Measurements from ENCODE around the gene EFTUD2.
A peak's percentile ranks its signal among the peaks of the same experiment; 100 is the strongest.
"Not testable (repeated sequence)": the region's sequence is repeated elsewhere in the genome, so short reads cannot be mapped to it uniquely, and the experiment has no call there.

EFTUD2 gene

DNA sequence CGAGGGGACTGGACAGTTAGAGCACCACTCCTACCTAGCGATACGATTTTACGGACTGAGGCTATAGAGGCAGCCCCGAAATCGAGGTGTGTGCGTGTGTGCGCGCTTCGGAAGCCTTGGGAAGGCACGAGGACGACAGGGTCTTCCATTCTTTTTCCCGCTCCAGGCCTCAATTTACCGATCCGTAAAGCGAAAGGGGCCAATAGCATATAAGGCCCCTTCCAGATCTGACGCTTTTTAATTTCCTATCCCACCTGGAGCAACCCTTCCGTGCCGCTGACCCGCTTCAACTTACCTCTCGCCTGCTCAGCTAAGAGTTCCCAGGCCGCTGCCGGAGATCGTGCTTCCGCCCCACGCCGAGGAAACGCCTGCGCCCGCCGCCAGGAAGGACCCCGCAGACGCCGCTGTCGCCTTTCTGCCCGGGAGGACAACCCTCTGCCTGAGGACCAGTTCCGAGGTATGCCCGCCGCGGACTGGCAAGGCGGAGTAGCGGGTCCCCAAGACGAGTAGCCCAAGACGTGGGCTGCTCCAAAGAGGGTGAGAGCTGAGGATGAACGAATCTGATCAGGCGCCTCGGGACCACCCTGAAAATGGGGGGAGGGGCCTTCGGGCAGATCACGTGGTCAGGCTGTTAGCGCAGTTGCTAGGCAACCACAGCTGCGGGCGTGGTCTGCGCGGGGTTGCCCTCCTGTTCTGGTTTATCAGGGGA, at the start of gene EFTUD2:
EFTUD2 (minus strand) TSS at position 372 of the 709 bp plus-strand sequence. CDS start 4,924 bp downstream, outside the sequence.
- H3K4me3 ChIP-seq (ENCODE audit: low read depth, low read length): peak within 1 kb of the TSS; percentile 99

DNA sequence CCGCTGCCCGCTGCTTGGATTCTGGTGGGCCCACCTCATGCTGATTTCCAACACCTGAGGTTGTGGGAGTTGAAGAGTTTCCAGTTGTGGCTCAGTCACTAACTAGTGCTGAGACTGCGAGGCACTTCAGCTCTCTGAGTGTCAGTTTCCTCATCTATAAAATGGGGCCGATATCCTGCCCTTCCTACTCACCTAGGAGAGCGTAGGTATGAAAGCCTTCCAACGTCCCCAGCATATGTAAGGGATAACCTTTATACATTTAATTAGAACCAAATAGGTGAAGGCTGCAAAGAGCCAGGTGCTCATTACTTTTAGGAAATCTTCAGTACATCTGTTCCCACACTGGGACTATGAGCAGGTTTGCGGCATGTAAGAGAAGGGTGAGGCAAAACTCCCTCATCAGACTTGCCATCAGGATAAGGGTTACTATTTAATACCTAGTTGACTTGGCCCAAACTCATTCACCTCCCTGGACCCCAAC, 49.1 kb upstream of the EFTUD2 start:
- peak overlapping the region; percentile 95 for H3K4me3 ChIP-seq (ENCODE audit: low read depth, low read length)

DNA sequence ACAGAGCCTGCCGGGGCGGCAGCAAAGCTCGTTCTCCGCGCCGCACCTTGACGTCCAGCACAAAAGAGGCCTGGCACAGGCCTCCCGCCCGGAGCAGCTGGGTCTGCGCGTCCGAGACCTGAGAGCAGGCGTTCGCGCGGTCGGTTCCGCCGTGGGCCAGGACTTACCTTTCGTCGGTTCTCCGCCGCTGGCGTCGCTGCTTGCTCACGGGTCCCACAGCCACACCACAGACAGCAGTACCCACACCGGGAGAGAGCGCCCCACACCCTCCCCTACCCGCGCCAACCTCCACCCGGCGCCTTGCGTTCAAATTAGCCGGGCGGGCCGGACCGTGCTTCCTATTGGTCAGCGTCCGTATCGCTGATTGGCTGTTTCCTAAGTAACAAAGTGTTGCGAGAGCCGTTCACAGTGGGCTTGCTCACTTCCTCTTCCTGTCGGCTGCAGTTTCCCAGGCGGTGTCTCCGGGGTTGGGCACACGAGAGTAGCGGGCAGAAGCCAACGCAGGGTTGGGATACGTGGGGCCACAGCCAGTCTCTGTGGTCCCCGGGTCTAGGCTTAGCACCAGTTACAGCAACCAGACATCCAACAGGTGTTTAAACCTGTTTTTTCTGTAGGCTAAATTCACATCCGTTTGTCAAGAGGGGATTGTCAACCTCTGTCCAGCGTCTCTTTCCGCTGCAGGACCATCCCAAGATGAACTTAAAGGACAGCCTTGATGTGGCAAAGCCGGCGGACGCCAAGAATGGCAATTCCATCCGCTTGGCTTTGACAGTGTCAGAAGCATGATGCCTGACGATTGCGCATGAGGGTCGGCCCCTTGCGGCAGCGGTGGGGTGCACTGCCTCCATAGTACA, 48.4 kb upstream of the EFTUD2 start, which contains the start of gene KIF18B:
KIF18B (minus strand) TSS at position 313 of the 854 bp plus-strand sequence. CDS start 11,429 bp downstream, outside the sequence.
- peak within 1 kb of the TSS; percentile 95 for H3K4me3 ChIP-seq (ENCODE audit: low read depth, low read length)

DNA sequence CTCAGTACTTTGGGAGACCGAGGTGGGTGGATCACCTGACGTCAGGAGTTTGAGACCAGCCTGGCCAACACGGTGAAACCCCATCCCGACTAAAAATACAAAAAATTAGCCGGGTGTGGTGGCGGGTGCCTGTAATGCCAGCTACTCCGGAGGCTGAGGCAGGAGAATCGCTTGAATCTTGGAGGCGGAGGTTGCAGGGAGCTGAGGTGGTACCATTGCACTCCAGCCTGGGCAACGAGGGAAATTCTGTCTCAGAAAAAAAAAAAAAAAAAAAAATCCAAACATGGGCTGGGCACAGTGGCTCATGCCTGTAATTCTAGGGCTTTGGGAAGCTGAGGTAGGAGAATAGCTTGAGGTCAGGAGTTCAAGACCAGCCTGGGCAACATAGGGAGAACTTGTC, 46.4 kb upstream of the EFTUD2 start:
- not testable (repeated sequence) for H3K4me3 ChIP-seq (ENCODE audit: low read depth, low read length)

DNA sequence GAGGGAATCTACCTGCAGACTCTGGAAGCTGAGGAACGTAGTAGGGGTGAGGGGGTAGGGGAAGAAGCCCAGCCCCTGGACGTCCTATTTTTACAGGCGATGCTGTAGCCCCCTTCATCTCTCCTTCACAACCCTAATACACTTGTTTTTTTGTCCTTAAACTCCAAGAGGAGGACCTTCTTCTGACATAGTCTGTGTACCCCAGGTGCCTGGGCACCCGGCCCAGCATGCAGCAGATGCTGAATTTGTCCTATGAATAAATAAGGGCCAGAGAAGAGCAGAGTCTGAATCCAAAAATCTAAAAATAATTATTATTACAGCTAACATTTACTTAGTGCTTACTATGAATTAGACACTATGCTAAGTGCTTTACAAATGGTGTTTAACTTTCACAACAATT, 43.2 kb upstream of the EFTUD2 start:
- H3K4me3 ChIP-seq (ENCODE audit: low read depth, low read length): no peak overlapping the region

DNA sequence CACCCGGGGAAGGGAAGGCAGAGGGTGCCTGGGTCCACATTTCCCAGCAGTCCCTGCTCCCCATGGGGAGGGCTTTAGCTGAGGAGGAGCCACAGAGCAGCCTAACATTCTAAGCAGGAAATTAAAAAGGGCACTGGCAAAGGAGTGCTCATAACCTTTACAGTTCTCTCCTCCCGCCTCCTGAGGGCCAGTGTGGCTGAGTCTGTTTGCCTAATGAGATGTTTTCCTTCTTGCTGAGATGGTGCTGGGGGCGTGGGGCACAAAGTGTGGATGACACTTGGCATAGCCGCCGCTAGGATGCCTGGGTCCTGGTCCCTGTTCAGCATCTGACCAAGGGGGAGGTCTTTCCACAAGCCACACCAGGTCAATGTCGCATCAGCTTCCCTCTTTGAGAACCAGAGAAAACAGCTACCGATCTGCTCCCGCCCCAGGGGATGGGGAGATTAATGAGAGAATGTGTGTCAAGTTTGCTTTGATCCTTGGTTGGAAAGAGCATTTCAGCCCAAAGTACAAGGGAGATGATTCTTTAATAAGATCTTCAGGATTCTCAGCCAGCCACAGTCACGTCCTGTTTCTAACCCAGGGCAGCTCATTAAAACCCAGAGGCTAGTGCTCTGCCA, 42.6 kb upstream of the EFTUD2 start:
- H3K4me3 ChIP-seq (ENCODE audit: low read depth, low read length): no peak overlapping the region

DNA sequence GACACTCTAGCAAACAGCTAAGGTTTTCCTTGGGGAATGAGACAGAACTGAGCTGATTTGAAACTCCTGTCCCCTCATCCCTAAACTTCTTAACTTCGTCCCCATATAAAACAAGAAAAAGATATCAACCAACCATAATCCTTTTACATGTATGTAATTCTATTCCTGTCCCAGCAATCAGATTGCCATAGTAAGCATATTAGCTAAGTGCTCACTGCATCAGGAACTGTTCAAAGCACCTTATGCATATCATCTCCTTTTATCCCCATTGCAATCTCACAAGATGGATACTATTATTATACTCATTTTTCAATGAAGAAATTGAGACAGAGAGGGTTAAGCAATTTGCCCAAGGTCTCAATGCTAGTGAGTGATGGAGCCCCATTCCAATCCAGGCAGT, 41.5 kb upstream of the EFTUD2 start:
- H3K4me3 ChIP-seq (ENCODE audit: low read depth, low read length): no peak overlapping the region

DNA sequence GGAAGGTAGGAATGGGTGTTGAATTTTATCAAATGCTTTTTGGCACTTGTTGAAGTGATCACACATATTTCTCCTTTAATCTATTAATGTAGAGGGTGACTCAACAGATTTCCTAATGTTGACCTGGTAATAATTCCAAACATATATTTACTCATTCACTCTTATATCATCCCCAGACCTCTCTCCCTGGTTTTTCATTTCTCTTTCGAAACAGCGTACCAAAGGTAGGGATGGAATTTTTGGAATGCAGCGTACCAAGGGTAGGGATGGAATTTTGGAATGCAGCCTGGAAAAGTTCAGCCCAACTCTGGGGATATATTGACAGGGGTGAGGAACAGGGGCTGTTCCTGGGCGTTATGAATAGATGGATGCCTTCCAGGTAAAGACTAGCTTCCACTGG, 41.1 kb upstream of the EFTUD2 start:
- no peak overlapping the region for H3K4me3 ChIP-seq (ENCODE audit: low read depth, low read length)

DNA sequence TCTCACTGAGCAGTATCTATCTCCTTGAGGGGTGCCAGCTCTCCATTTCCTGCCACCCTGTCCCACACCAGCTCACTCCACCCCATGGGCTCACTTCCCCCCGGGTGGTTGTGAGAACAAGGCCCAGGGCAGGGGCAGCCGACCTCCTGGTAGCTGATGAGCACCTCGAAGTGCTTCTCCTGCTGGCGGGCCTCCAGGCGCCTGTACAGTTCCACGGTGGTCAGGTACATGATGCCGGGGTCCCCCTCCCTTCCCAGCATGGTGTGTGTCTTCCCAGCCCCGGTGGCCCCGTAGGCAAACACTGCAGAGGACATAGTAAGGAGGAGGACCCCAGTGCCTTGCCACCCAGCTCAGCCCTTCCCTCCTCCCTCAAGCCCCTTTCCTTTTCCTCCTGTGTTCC, 35.9 kb upstream of the EFTUD2 start:
- no peak overlapping the region for H3K4me3 ChIP-seq (ENCODE audit: low read depth, low read length)

DNA sequence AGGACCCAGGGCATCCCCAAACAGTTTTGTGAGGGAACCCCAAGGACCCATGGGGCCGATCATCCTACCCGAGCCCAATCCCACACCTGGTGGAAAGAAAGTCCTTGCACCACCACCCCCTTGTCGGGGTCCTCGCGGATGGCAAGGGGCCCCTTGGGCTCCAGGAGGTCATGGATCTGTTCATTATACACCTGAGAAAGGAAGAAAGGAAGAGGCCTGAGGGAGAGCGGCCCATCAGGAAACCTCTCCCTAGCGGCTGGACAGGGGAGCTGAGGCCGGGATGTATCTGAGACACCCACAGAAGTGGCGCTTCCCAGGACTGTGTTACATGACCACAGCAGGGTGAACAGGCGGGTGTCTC, 35.5 kb upstream of the EFTUD2 start:
- H3K4me3 ChIP-seq (ENCODE audit: low read depth, low read length): no peak overlapping the region

DNA sequence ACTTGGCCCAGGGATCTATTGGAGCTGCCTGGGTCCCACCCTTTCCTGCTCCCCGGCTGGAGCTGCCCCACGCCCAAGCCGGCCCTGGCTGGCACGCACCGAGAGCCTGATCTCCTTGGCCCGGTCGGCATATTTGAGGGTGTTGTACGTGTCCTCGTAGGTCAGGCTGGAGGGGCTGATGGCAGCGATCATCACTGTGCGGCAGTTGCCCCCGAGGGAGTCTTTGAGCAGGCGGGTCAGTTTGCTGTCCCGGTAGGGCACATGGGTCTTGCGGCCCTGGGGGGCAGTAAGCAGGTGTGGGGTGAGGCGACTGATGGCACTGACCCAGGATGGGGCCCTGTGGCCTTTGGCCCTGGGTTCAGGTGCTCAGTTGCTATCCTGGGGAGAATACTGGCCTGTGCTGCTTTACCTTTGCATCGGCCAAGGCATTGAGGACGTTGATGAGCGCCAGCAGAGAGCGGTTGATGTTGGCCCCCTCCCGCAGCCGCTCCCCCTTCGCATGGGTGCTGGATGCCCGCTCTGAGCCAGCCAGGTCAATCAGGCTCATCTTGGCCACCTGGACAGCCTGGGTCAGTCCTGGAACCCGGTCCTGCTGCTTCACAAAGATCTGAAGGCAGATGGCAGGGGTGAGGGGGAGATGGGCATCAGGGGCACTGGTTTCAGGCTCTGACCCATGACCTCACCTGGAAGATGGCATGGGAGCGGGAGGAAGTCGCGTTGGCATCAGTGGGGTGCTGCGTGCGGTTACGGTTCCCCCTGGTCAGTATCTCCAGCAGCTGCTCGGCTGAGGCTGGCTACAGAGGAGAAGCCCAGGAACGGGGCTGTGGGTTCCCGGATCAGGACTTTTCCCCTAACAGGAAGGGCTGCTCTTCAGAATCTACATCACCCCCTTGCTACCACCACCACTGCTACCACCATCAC, 34.8 kb upstream of the EFTUD2 start:
- no peak overlapping the region for H3K4me3 ChIP-seq (ENCODE audit: low read depth, low read length)

DNA sequence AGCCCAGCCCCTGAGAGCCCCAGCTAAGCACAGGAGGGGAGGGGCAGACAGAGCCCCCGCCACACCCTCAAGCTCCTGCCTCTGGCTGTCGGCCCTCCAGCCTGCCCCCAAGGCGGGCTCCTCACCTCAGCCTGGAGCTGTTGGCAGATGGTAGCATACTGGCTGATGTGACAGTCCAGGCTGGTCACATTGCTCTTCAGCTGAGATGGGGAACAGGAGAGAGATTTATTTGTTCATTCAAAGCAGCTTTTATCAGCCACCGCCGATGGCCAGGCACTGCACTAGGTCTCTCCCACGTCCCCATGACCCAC, 33.5 kb upstream of the EFTUD2 start:
- H3K4me3 ChIP-seq (ENCODE audit: low read depth, low read length): no peak overlapping the region

DNA sequence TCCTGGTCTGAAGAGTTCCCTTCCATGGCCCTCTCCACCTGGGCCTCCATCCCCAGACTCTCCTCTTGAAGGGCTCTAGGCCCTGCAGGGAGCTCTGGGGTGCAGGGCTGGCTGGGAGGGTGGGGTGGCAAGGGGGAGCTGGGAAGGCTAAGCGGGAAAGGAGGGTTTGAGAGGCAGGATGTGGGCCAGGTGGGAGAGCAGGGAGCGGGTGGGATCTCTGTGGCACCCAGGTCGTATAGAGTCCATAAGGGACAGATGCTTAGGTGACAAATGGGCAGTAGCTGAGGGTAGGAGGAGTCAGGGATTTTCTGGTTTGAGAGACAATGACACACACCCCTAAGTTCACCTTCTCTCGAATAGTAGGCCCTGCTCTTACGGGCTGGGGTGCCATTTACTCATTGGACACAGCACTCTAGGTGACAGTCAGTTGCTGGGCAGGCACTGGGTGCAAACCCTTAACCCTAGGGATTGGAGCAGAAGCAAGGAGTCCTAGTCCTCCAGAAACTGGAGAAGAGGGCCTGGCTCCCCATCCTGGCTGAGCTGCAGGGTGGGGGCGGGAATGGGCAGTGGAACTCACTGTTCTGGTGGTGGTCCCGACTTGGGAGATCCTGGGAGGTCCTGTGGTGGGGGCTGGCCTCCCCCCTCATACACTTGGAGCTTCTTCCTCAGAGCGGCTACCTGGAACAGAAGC, 33.0 kb upstream of the EFTUD2 start:
- no peak overlapping the region for H3K4me3 ChIP-seq (ENCODE audit: low read depth, low read length)

DNA sequence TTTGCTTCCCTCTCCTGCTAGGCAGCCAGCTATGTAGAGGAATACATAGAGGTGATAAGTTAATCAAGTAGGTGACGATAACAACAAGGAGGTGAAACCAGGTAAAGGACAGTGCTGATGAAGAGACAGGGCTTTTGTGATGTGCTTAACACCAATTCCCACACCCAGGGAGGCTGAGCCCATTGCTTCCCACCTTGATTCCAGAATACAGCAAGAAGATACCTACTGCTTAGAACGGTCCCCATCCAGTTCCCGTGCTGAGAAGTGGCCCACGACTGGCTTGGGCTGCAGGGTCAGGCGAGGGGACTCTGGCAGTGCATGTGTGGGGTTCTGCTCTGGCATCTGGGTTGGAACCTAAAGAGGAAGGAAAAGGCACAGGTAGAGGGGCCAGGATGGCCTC, 32.1 kb upstream of the EFTUD2 start:
- H3K4me3 ChIP-seq (ENCODE audit: low read depth, low read length): no peak overlapping the region

DNA sequence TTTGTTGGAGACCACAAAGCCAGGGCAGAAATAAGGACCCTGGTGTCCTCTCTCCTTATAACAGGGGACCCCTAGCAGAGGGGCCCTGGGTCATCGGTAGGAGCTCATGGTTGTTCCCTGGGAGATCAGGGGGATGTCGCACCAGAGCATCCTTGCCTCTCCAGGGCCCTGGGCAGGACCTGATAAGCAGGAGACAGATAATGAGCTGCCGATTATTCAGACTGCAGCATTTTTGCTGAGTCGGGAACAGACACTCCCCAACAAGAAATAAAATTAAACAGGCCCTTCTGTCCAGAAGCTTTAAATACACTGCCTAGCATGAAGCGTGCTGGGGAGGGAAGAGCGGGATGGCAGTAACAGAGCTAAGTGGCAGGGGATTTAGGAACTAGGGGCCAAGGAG, 31.4 kb upstream of the EFTUD2 start:
- H3K4me3 ChIP-seq (ENCODE audit: low read depth, low read length): no peak overlapping the region

DNA sequence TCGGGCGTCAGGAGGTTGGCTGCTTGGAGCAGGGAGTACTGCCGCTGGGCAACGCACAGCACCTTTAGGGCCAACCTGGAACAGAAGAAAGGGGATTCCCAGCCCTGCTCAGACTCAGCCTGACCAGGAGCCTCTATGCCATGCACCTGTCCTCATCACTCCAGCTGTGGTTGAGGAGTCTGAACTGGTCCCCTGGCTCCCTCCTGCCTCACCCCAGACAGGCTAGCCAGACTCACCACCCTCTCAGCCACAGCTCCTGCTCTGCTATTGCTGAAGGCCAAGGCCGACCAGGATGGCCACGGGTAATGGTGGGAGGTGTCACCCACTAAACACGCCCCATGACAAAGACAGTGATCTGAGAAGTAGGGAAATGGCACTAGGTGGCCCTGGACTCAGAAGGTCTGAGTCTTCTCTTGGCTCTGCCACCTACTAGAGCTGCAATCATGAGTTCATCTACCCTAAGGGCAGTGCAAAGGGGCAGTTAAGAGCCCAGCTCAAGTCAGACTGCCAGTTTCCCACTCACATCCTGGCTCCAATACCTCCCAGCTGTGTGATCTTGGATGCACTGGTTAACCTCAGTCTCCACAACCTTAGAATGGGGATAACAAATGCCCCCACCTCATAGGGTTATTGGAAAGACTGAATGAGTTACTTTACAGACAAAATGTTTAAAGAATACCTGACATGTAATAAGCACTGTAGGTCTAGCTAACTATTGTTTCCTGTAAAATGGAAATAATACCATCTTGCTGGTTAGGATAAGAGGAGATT, 29.9 kb upstream of the EFTUD2 start:
- no peak overlapping the region for H3K4me3 ChIP-seq (ENCODE audit: low read depth, low read length)

DNA sequence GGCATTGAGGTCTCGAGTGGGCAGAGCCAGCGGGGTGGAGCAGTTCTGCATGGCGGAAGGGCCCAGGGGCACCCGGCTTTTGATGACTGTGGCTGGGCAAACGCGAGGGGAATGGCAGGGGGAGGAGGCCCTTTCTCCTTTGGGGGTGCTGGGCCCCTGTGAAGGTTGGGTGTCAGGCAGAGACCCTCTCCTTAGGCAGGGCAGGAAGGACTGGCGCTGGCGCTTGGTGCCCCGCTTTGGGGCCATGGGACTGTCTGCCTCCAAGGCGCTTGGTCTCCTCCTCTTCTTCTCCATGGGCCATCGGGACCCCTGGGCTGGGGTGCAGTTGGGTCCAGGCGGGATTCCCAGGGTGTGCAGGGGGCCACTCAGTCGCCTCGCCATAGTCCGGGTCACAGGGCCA, 28.9 kb upstream of the EFTUD2 start:
- H3K4me3 ChIP-seq (ENCODE audit: low read depth, low read length): no peak overlapping the region

DNA sequence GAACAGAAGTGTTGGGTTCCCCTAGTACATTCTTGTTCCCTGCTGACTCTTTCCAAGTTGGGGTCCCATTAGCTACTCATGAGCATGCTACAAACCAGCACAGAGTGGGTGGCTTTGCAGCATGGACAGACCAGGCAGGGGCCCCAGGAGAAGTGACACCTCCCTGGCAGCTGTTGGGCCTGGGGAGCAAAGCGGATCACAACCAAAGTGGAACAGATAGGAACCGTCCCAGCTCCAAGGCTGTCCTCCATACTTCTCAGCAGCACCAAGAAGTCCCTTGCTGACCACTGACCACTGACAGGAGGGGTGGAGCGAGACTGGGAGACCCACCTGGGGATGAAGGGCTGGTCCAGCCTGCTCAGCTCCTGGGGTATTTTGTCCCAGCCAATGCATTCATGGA, 28.5 kb upstream of the EFTUD2 start:
- no peak overlapping the region for H3K4me3 ChIP-seq (ENCODE audit: low read depth, low read length)

DNA sequence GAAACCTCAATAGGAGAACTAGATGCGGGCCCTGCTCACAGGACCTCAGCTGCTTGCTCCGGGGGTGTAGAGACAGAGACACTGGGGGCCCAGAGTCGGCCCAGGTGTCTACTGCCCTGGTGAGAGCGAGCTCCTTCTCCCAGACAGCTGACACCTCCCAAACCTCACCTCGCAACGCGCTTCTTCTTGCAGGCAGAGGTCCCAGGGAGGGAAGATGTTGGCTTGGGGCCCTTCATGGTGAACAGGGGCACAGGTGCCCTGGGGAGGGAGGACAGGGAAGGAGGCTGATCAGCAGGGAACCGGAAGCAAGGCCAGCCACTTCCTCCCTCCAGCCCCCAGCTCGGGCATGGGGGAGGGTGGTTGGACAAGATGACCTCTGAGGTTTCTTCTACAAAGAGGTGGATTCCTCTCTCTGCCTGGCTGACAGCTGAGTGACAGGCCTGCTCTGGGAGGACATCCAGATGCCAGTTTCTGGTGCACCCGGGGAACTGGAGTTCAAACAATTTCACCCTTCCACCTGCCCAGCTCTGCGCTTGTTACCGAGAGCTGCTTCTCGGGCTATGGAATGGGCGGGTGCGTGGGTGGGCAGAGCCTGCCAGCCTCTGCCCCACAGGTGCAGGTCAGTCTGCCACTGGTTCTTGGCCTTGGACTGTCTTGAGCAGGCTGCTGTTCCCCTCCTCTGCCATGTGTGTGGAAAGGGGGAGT, 27.7 kb upstream of the EFTUD2 start:
- no peak overlapping the region for H3K4me3 ChIP-seq (ENCODE audit: low read depth, low read length)

All from iPS-11a (cell line).